ENCODE data around the gene ABCB4. TPM values are rescaled to one million over a fixed set of nuclear protein-coding genes. Genes with fewer than 3 reads are reported as not detected.

The ABCB4 gene
- polyA plus RNA-seq, 1 donor (not counting 4 experiments of a cell fraction or from before 2014, with no cell fraction given), result not detected

DNA sequence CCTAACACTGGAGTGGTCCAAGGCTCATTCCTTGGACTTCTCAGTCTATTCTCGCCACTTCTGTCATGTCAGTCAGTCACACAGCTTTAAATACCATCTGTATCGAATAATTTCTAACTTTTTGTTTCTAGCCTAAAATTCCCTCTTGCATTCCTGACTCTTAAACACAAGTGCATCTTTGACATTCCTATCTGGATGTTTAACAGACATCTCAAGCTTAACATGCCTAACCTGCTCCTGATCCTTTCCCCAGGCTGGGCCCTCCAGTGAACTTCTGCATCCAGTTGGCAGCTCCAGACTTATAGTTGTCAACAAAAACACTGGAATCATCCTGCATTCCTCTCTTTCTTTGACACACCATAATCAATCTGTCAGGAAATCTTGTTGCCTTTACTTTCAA, 4.5 kb upstream of the ABCB4 start:
- no peaks in the 10 kb centered on the region for H3K36me3 ChIP-seq (ENCODE audit: control insufficient read depth in 2 of 2, extremely low read depth in 1 of 2, insufficient read depth in 2 of 2, low read length in 2 of 2)
- TF ChIP-seq, protein P1, sequence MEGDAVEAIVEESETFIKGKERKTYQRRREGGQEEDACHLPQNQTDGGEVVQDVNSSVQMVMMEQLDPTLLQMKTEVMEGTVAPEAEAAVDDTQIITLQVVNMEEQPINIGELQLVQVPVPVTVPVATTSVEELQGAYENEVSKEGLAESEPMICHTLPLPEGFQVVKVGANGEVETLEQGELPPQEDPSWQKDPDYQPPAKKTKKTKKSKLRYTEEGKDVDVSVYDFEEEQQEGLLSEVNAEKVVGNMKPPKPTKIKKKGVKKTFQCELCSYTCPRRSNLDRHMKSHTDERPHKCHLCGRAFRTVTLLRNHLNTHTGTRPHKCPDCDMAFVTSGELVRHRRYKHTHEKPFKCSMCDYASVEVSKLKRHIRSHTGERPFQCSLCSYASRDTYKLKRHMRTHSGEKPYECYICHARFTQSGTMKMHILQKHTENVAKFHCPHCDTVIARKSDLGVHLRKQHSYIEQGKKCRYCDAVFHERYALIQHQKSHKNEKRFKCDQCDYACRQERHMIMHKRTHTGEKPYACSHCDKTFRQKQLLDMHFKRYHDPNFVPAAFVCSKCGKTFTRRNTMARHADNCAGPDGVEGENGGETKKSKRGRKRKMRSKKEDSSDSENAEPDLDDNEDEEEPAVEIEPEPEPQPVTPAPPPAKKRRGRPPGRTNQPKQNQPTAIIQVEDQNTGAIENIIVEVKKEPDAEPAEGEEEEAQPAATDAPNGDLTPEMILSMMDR (optimal IDR thresholded peaks at IDR 0.05 in 1 of 3, IDR thresholded peaks at IDR 0.05 in 1 of 3, conservative IDR thresholded peaks at IDR 0.05 in 1 of 3; ENCODE audit: extremely low read depth in 1 of 3, insufficient read depth in 2 of 3, low read length in 3 of 3), result no peak
- no peak for TF ChIP-seq EZH2 (IDR thresholded peaks at IDR 0.05; ENCODE audit: low read length)
- no peaks in the 10 kb centered on the region for H3K9me1 ChIP-seq (ENCODE audit: control insufficient read depth, extremely low read depth, insufficient read depth, low read length)
- dilution Hi-C loops (cut with MboI; ENCODE audit: extremely low pct_ligation_motif_present, low sequenced_read_pairs), result no loop called here
- no peaks in the 10 kb centered on the region for H3K9me3 ChIP-seq (ENCODE audit: control insufficient read depth, low read depth, low read length)
- no peaks in the 10 kb centered on the region for H3K4me1 ChIP-seq (ENCODE audit: control insufficient read depth, extremely low read depth, insufficient read depth, low read length)
- no peak overlapping the region for H2AFZ ChIP-seq (ENCODE audit: control insufficient read depth, low read length)
- FAIRE-seq, result no peak
- H3K79me2 ChIP-seq (ENCODE audit: control insufficient read depth, insufficient read depth, low read length), result no peaks in the 10 kb centered on the region
- no peak overlapping the region for H3K27ac ChIP-seq (ENCODE audit: control insufficient read depth, insufficient read depth, low read length)
- no peaks in the 10 kb centered on the region for H4K20me1 ChIP-seq (ENCODE audit: control insufficient read depth, extremely low read depth, insufficient read depth, low read length)
- DNase-seq (ENCODE audit: low read depth, low spot score), result no peak
- no peak overlapping the region for H3K4me2 ChIP-seq (ENCODE audit: control insufficient read depth, extremely low read depth, insufficient read depth, low read depth, low read length)
- no peak overlapping the region for H3K4me3 ChIP-seq (ENCODE audit: control insufficient read depth in 2 of 3, extremely low read depth in 1 of 3, insufficient read depth in 2 of 3, low read depth in 1 of 3, low read length in 3 of 3)
- no peak overlapping the region for H3K9ac ChIP-seq (ENCODE audit: control insufficient read depth, extremely low read depth, insufficient read depth, low read length)
- peaks cover 16% of the 10 kb centered on the region for H3K27me3 ChIP-seq (ENCODE audit: control insufficient read depth, extremely low read depth, insufficient read depth, low read length)

DNA sequence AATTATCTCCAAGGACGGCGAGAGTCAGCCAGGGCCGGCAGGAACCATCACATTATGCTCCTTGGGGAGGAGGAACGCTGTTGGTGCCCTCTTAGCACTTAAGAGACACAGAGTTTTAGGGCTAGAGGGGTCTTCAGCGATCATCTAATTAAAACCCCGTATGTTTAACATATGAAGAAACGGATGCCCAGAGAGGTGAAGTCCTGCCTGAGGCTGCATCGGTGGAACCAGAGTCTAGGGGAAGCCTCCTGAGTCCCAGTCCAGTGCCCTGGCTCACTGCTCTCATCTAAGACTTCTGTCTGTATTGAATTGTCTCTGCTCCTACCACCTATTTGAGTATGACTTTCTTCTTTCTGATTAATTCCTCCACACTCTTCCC, 688 bp upstream of the ABCB4 start:
- dilution Hi-C loops (cut with MboI; ENCODE audit: extremely low pct_ligation_motif_present, low sequenced_read_pairs), result no loop called here
- H3K4me3 ChIP-seq (ENCODE audit: control insufficient read depth in 2 of 3, extremely low read depth in 1 of 3, insufficient read depth in 2 of 3, low read depth in 1 of 3, low read length in 3 of 3), result no peak overlapping the region
- no peaks in the 10 kb centered on the region for H4K20me1 ChIP-seq (ENCODE audit: control insufficient read depth, extremely low read depth, insufficient read depth, low read length)
- H2AFZ ChIP-seq (ENCODE audit: control insufficient read depth, low read length), result no peak overlapping the region
- H3K27ac ChIP-seq (ENCODE audit: control insufficient read depth, insufficient read depth, low read length), result no peak overlapping the region
- TF ChIP-seq, protein P1 (optimal IDR thresholded peaks at IDR 0.05 in 1 of 3, IDR thresholded peaks at IDR 0.05 in 1 of 3, conservative IDR thresholded peaks at IDR 0.05 in 1 of 3; ENCODE audit: extremely low read depth in 1 of 3, insufficient read depth in 2 of 3, low read length in 3 of 3), result no peak
- TF ChIP-seq EZH2 (IDR thresholded peaks at IDR 0.05; ENCODE audit: low read length), result no peak
- DNase-seq (ENCODE audit: low read depth, low spot score) (no peak), FAIRE-seq (no peak)
- H3K9ac ChIP-seq (ENCODE audit: control insufficient read depth, extremely low read depth, insufficient read depth, low read length), result no peak overlapping the region
- no peaks in the 10 kb centered on the region for H3K4me1 ChIP-seq (ENCODE audit: control insufficient read depth, extremely low read depth, insufficient read depth, low read length)
- H3K9me1 ChIP-seq (ENCODE audit: control insufficient read depth, extremely low read depth, insufficient read depth, low read length), result no peaks in the 10 kb centered on the region
- H3K9me3 ChIP-seq (ENCODE audit: control insufficient read depth, low read depth, low read length), result no peaks in the 10 kb centered on the region
- no peaks in the 10 kb centered on the region for H3K79me2 ChIP-seq (ENCODE audit: control insufficient read depth, insufficient read depth, low read length)
- H3K4me2 ChIP-seq (ENCODE audit: control insufficient read depth, extremely low read depth, insufficient read depth, low read depth, low read length), result no peak overlapping the region
- H3K36me3 ChIP-seq (ENCODE audit: control insufficient read depth in 2 of 2, extremely low read depth in 1 of 2, insufficient read depth in 2 of 2, low read length in 2 of 2), result no peaks in the 10 kb centered on the region
- peaks cover 23% of the 10 kb centered on the region for H3K27me3 ChIP-seq (ENCODE audit: control insufficient read depth, extremely low read depth, insufficient read depth, low read length)

Measured in keratinocyte (primary cell).